ENCODE data around the gene TCERG1L.

The TCERG1L gene

GRCh38 chr10:131109291-131109690 is 202.2 kb downstream of the TCERG1L start:
- no peak for TF ChIP-seq POLR2AphosphoS5 (IDR thresholded peaks at IDR 0.05; ENCODE audit: low read depth, low read length)

- TF ChIP-seq SIN3A (IDR thresholded peaks at IDR 0.05; ENCODE audit: borderline replicate concordance, insufficient read depth, low read length) (no peak), POLR2AphosphoS5 (IDR thresholded peaks at IDR 0.05; ENCODE audit: low read depth, low read length) (no peak)
Observed at GRCh38 chr10:131107970-131108369, 203.6 kb downstream of the TCERG1L start.

GRCh38 chr10:131102676-131103075 is 208.8 kb downstream of the TCERG1L start:
- TF ChIP-seq REST (IDR thresholded peaks at IDR 0.05; ENCODE audit: insufficient read depth in 1 of 2, low read depth in 2 of 2, low read length in 2 of 2): no peak
- TF ChIP-seq SIN3A (IDR thresholded peaks at IDR 0.05; ENCODE audit: borderline replicate concordance, insufficient read depth, low read length): no peak
- no peak for TF ChIP-seq TAF1 (IDR thresholded peaks at IDR 0.05; ENCODE audit: borderline replicate concordance, insufficient read depth, low read length)
- TF ChIP-seq FOXP2 (optimal IDR thresholded peaks at IDR 0.05; ENCODE audit: borderline replicate concordance, extremely low read depth, extremely low read length, insufficient read depth): no peak
- TF ChIP-seq POLR2AphosphoS5 (IDR thresholded peaks at IDR 0.05; ENCODE audit: low read depth, low read length): no peak

- TF ChIP-seq POLR2AphosphoS5 (IDR thresholded peaks at IDR 0.05; ENCODE audit: low read depth, low read length): no peak
- no peak for TF ChIP-seq TAF1 (IDR thresholded peaks at IDR 0.05; ENCODE audit: borderline replicate concordance, insufficient read depth, low read length)
- TF ChIP-seq SIN3A (IDR thresholded peaks at IDR 0.05; ENCODE audit: borderline replicate concordance, insufficient read depth, low read length): no peak
- TF ChIP-seq REST (IDR thresholded peaks at IDR 0.05; ENCODE audit: insufficient read depth in 1 of 2, low read depth in 2 of 2, low read length in 2 of 2): no peak
- TF ChIP-seq FOXP2 (optimal IDR thresholded peaks at IDR 0.05; ENCODE audit: borderline replicate concordance, extremely low read depth, extremely low read length, insufficient read depth): no peak
Observed at GRCh38 chr10:131102147-131102546, 209.4 kb downstream of the TCERG1L start.

GRCh38 chr10:131099028-131099726 is 212.3 kb downstream of the TCERG1L start:
- TF ChIP-seq FOXP2 (optimal IDR thresholded peaks at IDR 0.05; ENCODE audit: borderline replicate concordance, extremely low read depth, extremely low read length, insufficient read depth) (no peak), SIN3A (IDR thresholded peaks at IDR 0.05; ENCODE audit: borderline replicate concordance, insufficient read depth, low read length) (no peak), POLR2AphosphoS5 (IDR thresholded peaks at IDR 0.05; ENCODE audit: low read depth, low read length) (no peak), REST (IDR thresholded peaks at IDR 0.05; ENCODE audit: insufficient read depth in 1 of 2, low read depth in 2 of 2, low read length in 2 of 2) (no peak), TAF1 (IDR thresholded peaks at IDR 0.05; ENCODE audit: borderline replicate concordance, insufficient read depth, low read length) (no peak)

GRCh38 chr10:131098416-131098952 is 213.0 kb downstream of the TCERG1L start:
- TF ChIP-seq FOXP2 (optimal IDR thresholded peaks at IDR 0.05; ENCODE audit: borderline replicate concordance, extremely low read depth, extremely low read length, insufficient read depth) (no peak), TAF1 (IDR thresholded peaks at IDR 0.05; ENCODE audit: borderline replicate concordance, insufficient read depth, low read length) (no peak), REST (IDR thresholded peaks at IDR 0.05; ENCODE audit: insufficient read depth in 1 of 2, low read depth in 2 of 2, low read length in 2 of 2) (no peak), SIN3A (IDR thresholded peaks at IDR 0.05; ENCODE audit: borderline replicate concordance, insufficient read depth, low read length) (no peak), POLR2AphosphoS5 (IDR thresholded peaks at IDR 0.05; ENCODE audit: low read depth, low read length) (no peak)
